GM19043 (cell line): ENCODE results near the gene ALCAM.

Experiments used
- ATAC-seq: cut with Tn5 transposase; IDR thresholded peaks from one replicate; pipeline ENCODE4 v1.9.1; 2021; ENCODE audit warnings: low read depth; ENCODE audit not compliant: unreplicated experiment

Gene ALCAM

DNA sequence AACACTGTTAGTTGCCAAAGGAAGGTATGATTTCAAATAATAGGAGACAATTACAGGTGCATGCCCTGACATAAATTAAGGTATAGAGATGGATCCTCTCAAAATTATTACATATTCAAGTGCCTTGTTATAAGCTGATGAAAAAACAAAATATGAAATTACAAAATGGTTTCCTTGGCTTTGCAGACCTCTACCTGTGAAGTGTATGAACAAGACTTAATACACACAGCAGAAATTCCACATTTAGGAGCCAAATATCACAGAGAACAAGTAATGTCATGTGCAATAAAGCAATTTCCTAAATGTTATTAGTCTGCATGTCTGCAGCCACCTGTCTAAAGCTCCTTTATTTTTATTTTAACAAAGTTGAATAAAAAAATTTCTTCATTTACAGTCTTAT, 151.5 kb downstream of the ALCAM start:
- ATAC-seq, result no peak

DNA sequence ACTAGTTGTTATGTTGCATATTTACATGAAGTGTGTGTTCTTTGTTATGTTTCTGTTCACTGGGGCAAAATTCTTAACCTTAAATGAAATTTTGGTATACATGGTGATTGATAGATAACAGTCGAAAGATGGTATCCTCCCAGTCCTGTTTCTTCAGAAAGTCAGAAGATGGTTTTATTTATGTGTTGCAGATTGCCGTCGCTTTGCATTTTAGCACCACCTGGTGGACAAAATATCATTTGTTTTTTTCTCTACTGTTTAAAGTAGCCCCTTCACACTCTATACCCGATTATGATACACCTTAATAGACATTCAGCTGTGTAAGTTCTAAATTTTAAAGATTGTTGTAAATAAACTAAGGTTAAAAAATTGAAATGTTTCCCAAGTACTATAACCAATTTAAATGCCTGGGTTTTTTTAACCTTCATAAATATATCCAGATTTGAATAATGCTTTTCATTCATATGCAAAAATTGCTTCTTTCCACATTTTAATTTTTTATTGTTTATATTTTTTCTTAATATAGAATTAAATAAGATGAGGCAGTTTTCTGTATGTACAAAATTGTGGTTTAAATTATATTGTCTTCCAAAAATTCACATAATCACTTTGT, 152.2 kb downstream of the ALCAM start:
- peak; percentile 89 for ATAC-seq

DNA sequence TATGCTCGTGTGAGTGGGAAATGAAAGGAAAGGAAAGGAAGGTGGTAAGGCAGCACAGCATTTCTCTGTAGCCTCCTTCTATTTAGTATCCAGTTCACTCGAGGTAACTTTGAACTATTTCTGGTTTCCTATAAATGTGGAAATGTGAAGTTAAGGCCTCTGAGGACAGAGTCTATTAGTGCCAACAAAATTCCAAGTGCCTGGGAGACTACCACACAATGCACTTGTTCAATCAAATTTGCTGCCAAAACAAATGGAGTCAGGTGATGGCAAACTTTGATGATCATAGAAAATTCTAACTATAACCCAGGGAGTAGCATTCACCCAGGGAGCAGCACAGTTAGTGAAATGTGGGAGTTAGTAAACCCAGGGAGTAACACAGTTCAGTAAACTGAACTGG, 155.1 kb downstream of the ALCAM start:
- ATAC-seq, result no peak

DNA sequence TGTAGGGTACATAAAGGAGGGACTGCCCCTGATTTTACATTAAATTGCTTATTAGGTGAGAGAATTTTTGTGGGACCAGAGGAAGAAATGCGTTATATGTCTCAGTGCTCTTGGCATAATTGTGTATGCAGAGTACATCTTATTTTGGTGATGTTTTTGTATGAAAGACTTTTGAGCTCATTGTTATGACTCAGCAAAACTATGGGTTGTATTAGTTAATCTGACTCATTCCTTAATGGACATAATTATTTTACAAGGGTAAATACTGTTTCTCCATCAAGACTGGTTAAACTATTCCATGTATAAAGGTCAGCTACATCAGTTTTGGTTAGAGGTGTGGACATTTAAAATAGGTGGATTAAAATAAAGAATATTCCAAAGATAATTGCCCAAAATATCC, 156.8 kb downstream of the ALCAM start:
- ATAC-seq, result no peak

DNA sequence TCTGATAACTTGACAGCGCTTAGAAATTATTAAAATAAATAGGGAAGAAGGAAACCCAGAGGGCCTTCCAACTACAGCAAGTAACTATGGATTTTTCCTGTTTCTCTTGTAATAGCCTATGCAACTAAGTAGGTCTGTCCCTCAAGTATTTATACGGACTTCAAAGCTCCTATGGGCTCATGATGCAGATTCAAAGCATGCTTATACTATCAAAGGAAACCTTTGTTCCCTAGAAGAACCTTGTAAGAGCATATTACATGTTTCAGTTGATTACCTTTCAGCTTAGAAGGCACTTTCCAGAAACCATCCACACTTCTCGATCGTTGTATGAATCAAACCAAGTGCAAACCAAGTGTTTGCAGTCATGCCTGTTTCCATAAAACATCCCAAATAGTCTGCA, 158.8 kb downstream of the ALCAM start:
- ATAC-seq, result no peak

DNA sequence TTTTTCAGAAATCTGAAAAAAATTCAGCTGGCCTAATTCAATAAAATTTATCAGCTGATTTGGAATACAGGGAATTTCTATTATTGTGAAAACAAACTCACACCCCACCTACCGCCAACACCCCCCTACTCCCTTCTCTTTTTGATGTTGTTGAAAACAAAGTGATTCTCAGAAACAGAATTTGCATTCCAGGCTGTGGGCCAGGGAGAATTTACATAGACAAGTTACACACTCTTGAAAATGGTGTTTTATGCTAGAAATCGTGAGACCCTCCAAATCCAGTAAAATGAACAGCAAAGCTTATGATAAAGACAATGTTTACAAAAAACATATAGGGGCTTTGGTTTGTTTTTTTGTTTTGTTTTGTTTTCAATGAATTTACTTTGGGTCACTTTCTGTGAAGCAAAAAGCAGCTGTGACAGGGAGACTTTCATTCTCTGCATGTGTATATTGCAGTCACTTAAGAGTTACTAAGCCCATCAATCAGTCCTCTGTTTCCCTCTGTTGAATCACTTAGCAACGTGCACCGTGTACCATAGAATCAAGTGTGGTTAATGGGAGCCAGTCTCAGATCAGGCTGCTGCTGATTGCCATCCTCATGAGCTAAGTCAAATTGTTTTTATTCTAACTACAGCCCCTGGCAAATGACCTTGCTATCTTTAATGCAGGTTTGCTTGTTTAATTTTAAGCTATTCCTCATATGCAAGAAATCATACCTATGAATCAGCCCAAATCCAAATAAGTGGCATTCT, 159.8 kb downstream of the ALCAM start:
- no peak for ATAC-seq

DNA sequence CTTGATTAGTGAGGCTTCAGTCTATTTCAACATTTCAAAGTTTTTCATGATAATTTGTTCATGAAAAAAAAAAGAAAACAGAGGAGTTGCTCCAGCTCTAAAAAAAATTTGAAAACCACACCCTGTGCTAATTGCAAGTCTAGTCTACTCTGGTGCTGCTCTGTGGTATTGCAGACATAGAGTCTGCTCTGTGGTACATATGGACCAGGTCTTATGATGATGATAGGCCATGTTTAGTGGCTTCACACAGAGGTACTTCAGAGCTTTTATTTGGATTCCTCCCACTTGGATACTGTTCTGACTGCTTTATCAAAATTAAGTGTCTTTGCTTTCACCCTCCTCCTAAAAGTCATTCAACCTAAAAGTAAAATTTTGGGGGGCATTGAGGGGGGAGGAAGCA, 160.8 kb downstream of the ALCAM start:
- ATAC-seq, result no peak

DNA sequence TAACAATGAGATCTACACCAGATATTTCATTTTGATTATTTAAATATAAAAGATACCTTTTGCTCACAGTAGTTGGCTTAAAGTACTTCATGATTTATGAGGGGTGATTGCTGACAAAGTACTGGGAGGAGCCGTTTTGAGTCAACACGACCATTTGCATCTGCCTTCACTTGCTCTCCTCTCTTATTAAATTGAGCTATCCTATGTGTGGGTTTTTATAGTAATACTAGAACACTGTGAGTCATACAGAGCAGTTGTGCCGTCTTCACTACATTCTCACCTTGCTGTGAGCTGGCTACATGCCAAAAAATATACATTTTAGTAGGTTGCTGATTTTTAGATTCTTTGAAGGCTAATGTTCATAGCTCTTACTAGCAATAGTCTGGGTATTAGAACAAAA, 161.2 kb downstream of the ALCAM start:
- ATAC-seq, result peak; percentile 58

DNA sequence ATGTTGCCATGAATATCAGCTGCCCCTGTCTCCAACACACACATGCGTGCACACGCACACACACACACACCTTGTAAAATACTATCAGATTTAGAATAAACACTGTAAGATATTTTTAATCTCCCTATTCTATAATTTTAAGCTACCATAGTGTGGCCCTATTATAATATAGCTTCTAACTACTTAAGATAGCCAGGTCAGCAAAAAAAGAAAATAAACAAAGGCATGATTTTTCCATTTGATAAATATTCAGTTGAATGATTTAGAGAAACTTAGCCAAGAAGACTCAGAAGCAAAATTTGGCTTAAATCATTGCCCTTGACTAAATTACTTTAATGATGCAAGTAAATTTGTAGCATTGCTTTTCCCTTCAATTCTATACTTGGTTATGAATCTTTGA, 162.2 kb downstream of the ALCAM start:
- ATAC-seq, result no peak

DNA sequence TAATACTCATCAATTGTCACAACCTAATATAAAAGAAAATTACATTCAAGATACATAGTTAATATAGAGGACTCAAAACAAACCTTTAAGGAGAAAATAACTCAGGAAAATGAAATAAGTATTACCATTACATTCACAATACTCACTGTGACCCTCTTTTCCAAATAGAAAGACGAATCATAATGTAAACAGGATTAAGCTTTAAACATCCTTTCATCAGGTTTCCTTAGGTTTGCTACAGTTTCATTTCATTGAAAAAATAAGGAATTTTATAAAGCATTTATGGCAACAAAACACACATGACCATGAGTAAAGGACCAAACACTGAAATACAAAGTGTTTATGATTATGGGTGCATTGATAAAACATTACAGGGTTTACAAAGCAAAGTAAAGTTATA, 162.7 kb downstream of the ALCAM start:
- ATAC-seq, result no peak

DNA sequence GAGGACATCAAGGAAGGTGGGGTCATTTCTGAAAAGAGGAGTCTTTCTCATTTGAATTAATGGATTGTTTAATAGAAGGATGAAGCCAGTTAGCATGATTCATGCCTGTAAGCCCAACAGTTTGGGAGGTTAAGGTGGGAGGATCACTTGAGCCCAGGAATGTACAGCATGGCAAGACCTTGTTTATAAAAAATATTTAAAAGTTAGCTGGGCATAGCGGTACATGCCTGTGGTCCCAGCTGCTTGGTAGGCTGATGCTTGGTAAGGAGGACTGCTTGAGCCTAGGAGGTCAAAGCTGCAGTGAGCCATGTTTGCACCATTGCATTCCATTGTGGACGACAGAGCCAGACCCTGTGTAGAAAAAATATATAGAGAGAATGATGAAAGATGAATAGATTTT, 165.5 kb downstream of the ALCAM start:
- ATAC-seq, result no peak

DNA sequence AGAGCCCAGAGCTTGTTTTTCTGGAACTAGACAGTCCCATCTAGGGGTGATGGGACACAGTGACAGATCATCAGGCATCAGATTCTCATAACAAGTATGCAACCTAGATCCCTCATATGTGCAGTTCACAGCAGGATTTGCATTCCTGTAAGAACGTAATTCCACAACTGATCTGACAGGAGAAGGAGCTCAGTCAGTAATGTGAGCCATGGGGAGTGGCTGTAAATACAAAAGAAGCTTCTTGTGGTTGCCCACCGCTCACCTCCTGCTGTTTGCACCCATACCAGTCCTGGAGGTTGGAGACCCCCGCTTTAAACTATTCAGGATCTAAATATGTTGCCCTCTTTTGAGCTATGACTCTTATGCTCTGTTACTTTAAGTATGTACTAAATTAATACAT, 167.3 kb downstream of the ALCAM start:
- no peak for ATAC-seq

DNA sequence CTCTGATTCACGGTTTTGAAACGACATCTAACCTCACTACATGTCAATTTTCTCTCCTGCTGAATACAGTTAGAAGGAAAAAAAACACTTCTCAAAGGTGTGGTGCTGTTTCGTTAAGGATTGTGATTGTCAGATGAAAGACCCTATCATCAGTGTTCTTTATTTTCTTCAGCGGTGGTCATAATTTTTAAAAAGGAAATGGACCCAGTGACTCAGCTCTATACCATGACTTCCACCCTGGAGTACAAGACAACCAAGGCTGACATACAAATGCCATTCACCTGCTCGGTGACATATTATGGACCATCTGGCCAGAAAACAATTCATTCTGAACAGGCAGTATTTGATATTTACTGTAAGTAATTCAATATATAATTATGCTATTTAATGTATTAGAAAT, 167.8 kb downstream of the ALCAM start:
- no peak for ATAC-seq

DNA sequence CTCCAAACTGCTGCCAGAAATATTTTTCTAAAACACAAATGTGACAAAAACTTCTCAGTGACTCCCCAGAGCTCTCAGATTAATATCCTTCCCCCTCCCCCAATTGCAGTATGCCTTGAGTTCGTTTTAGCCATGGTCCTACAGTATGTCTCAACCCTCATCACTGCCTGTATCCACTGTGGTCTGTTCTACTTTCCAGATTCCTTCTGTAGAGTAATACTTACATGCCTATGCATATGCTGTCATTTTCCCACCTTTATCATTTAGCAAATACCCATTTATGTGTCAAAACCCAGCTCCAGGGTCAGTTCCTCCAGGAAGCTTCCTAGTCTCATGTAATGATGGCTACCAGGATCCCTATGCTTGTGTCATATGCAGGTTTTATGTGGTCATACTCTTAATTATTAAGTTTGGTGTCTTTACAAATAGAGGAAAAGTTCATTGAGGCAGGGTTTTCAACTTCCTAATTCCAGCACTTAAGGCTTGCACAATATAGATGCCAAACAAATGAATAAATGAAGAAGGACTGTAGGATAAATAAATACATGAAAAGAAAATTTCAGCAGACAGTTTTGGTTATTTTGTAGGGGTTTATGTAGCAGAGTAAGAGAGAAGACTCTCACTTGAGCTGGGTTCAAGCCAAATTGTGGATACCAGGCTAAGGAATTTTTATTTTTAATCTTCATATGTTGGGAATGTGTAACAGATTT, 170.8 kb downstream of the ALCAM start:
- ATAC-seq, result no peak

DNA sequence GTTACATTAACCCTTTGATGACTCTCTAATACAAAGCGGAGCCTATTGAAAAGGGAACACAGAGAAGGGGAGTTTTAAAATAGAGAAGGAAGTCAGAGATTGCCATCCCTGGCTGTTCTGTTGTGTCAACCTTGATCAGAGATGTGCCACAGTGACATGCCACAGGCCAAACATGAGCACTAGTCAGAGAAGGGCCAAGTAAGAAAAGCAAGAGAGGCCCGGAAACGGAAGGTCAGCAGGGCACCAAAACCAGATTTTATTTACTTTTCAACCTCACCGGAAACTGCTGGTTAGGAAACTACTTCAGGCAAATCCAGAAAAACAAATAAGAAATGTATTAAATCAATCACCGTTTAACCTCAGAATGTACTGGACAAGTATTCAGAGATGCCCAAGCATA, 171.8 kb downstream of the ALCAM start:
- no peak for ATAC-seq

DNA sequence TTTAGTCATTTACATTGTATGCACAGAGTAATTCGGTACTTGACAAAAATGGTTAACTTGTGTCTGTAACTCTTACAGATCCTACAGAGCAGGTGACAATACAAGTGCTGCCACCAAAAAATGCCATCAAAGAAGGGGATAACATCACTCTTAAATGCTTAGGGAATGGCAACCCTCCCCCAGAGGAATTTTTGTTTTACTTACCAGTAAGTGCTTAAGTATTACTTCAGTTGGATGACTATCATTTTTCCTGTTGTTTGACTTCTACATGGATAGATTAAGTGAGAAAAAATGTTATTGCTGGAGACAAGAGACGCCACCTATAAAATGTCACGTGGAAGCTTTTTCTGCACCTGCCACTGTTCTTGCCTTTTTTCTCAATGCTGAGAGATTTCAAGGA, 173.2 kb downstream of the ALCAM start:
- ATAC-seq, result no peak

DNA sequence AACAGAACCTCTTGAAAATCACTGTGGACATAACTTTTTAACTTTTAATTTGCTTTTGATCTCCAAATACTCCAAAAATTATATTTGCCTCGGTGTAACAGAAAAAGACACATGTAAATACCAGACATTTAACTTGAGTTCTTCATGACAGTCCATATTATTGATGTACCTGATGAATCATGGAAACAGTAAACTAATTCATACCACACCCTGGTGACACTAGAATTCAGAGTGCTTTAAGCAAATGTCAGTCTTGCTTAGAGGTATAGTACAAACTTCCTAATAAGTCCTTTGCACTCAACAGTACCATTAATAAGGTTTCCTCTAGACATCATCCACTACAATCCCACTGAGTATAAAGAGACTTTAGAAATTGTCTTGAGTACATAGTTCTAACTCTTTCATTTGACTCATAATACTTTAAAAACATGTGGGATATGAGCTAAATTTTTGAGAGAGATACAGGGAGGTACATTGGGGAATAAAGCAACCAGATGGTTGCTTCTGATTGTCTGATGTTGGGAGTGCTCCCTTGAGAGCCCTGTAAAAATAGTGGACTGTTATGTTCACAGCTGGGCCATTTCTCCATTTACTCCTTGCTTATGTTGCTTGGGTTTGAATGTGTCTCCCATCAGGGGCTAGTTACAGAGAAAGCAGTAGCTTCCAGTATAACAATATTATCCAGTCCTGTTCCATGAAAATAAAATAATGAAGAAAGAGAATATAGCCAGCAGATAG, 175.7 kb downstream of the ALCAM start:
- no peak for ATAC-seq

DNA sequence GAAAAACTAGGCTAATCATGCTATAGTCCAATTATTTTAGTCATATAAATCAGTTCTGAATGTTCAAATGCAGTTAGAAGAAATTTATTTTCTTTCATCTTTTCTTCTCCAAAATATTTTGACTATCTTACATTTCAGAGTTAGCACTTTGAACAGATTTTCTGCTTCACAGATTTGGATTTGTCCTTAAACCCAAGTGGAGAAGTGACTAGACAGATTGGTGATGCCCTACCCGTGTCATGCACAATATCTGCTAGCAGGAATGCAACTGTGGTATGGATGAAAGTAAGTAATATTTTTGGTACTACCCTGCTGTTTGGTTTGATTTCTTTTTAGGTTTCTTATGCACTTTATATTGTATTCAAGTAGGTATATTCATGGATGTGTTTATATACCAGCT, 178.3 kb downstream of the ALCAM start:
- ATAC-seq, result no peak

DNA sequence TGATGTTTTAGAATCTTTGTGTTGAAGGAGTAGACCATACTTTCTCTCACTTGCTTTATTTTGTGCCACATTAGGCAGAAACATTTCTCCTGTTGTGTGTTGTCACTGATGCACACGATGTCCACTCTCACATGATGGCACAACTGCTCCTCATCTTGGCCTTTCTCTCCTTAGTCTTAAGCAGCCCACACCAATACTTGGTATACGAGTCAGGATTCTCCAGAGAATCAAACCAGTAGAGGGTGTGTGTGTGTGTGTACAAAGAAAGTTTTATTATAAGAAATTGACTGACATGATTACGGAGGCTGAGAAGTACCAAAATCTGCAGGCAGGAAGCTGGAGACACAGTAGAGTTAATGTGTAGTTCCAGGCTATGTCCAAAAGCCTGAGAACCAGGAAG, 187.1 kb downstream of the ALCAM start:
- no peak for ATAC-seq

DNA sequence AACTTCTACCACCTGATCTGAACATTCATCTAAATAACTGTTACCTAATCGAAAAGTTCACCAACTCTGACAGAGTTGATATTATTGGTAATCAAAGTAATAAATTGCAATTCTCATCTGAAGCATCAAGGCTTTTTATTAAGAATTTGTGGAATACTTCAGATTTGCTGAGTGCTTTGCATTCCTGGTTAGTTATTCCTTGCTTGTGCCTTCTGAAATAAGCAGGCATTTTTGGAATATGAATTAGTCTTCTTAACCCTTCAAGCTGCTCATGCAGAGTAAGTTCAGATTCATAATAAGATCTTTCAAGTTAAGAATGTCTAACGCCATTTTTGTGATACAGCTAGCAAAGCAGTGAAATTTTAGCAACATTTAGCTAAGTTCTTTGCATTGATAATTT, 188.5 kb downstream of the ALCAM start:
- no peak for ATAC-seq

DNA sequence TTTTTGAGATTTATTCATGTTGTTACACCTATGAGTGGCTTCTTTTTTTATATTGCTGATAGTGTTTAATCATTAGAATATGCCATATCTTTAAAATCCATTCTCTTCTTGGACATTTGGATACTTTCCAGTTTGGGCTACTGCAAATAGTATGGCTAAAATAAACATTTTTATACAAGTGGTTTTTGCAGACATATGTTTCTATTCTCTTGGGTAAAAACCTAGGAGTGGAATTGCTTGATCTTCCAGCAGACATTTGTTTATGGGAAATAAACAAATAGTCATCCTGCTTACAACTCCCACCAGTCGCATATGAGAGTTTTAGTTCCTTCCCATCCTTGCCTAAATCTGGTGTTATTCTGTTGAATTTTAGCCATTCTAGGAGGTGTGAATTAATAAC, 193.1 kb downstream of the ALCAM start:
- no peak for ATAC-seq
